Kidney epithelial cell (primary cell): ENCODE data around the gene LETM1. TPM values are rescaled to one million over a fixed set of nuclear protein-coding genes. Genes with fewer than 3 reads are reported as not detected.

ENCODE experiments used
- DNase-seq: peaks from one replicate; pipeline ENCODE4 v3.0.0-alpha.2; 2010; ENCODE audit warnings: low read depth
- H3K27me3 ChIP-seq: 2 replicates; pipeline ENCODE4 v1.6.0; 2011; ENCODE audit warnings: low read length; ENCODE audit not compliant: control insufficient read depth, insufficient read depth
- H3K36me3 ChIP-seq: 2 replicates; pipeline ENCODE4 v1.5.1; 2011; ENCODE audit warnings: low read length; ENCODE audit not compliant: control insufficient read depth, insufficient read depth
- H3K4me3 ChIP-seq: 2 replicates; pipeline ENCODE4 v1.5.1; 2011; ENCODE audit warnings: low read depth, mild to moderate bottlenecking, control low read depth, low read length
- total RNA-seq: library from RNA; depleted of rRNA; stranded (reverse); fragments of >200 nt; gene quantifications from 2 replicates; pipeline ENCODE4 v1.2.3, GENCODE V29; 2015
- TF ChIP-seq, protein P1 (sequence below): IDR thresholded peaks from 2 replicates; pipeline ENCODE4 v1.5.1; 2011; ENCODE audit warnings: mild to moderate bottlenecking, moderate library complexity, low read length, control low read depth, inconsistent platforms; ENCODE audit not compliant: insufficient read depth, poor library complexity, severe bottlenecking

LETM1 gene
- total RNA-seq, 1 donor from 2014 or later: 41.5 TPM

DNA sequence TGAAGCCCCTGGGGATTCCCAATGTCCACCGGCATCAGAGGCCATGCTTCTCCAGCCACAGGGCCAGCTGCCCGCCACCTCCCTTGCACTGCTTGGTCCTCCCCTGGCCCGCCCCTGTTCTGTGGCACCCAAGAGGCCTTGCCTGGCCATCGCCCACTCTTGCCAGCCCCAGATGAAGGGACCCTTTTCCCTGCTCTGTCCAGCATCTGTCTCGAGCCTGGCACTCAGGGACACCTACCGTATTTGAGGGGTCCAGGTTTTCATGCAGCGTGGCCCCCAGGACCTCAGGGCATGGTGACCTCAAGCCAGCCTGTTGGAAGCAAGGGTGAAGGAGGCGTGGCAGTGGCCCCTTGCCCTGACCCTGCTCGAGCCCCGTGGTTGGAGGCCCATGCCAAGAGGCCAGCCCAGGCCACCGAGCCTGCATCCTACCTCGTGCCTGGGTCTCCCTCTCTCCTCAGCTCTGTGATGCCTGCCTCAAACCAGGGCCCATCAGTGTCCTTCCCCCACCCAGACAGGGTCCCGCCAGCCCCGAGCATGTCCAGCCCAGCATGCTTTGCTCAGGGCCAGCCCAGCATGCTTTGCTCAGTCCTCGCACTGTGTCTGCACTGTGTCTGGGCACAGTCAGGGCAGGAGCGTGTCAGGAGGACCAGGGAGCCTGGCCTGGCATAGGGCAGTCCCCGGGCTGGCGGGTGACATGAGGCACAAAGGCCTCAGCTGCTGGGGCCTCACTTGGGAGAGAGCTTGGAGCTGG lies 77.1 kb downstream of the LETM1 start:
- Histone ChIP-seq H3K36me3 (no peaks in the 10 kb centered on the region), H3K27me3 (peaks cover 15% of the 10 kb centered on the region), H3K4me3 (no peak overlapping the region)
- no peak for DNase-seq
- TF ChIP-seq, protein P1, sequence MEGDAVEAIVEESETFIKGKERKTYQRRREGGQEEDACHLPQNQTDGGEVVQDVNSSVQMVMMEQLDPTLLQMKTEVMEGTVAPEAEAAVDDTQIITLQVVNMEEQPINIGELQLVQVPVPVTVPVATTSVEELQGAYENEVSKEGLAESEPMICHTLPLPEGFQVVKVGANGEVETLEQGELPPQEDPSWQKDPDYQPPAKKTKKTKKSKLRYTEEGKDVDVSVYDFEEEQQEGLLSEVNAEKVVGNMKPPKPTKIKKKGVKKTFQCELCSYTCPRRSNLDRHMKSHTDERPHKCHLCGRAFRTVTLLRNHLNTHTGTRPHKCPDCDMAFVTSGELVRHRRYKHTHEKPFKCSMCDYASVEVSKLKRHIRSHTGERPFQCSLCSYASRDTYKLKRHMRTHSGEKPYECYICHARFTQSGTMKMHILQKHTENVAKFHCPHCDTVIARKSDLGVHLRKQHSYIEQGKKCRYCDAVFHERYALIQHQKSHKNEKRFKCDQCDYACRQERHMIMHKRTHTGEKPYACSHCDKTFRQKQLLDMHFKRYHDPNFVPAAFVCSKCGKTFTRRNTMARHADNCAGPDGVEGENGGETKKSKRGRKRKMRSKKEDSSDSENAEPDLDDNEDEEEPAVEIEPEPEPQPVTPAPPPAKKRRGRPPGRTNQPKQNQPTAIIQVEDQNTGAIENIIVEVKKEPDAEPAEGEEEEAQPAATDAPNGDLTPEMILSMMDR: no peak

DNA sequence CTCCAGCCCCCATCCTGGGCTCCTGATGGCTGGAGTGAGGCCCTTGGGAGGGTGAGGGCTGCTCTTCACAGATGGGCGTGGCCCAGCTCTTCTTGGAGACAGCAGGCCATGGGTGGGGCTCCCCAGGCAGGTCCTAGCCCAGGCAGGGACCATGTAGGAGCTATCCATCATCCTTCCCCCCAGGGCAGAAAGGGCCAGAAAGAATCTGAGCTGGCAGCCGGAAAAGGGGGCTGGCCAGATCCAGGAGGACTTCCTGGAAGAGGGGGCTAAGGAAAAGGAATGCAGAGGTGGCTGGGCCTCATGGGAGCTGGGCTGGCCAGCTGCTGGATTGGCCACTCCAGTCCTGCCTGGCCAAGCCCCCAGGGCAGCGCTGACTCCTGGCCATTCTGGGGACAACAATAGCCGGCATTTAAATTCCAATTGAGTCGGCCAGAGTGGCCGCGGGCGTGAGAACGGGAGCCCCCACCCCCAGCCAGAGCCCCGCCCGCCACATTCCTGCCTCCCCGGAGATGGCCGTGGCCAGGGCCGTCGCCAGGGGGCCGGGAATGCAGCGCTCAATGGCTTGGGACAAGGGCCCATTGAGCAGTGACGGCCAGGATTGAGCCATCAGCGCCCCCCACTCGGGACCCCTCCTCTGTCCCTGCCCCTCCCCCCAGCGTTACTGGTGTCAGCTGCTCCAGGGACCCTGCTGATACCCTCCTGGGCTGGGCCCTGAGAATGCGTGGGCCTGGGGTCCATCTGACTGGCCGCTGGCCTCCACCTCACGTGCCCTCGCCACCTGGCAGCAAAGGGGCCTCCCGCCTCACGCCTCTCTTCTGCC lies 77.9 kb downstream of the LETM1 start:
- no peaks in the 10 kb centered on the region for H3K36me3 ChIP-seq
- no peak for DNase-seq
- TF ChIP-seq, protein P1: peak; percentile 26
- peaks cover 14% of the 10 kb centered on the region for H3K27me3 ChIP-seq
- no peak overlapping the region for H3K4me3 ChIP-seq

DNA sequence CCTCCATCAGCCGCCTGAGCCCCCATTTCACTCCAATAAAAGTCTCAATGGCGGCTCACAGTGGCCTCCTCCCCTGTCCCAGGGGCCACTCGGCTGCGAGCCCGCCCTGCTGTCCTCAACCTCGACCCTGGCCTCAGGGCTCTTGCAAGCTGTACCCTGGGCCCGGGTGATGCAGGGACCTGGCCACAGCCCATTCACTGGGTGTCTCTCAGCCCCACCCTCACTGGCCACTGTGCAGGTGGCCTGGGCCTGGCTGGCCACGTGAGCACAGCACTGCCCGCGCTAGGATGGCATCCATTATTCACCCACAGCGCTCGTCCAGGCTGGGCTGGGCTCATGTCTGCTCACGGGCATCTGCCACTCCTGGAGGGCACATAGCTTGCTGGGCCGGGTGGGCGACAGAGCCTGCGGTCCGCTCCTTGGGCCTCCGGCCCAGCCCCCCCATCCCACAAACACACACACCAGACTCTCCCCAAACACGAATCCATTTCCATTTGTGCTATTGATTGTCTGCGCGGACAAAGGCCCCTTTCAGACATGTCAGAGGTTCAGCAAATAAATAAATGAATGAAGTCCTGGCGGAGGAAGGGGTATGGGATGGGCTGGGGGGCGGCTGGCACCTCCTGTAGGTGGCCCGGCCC lies 79.3 kb downstream of the LETM1 start:
- no peak overlapping the region for H3K4me3 ChIP-seq
- H3K36me3 ChIP-seq: no peaks in the 10 kb centered on the region
- TF ChIP-seq, protein P1: no peak
- no peak for DNase-seq
- H3K27me3 ChIP-seq: peaks cover 13% of the 10 kb centered on the region

DNA sequence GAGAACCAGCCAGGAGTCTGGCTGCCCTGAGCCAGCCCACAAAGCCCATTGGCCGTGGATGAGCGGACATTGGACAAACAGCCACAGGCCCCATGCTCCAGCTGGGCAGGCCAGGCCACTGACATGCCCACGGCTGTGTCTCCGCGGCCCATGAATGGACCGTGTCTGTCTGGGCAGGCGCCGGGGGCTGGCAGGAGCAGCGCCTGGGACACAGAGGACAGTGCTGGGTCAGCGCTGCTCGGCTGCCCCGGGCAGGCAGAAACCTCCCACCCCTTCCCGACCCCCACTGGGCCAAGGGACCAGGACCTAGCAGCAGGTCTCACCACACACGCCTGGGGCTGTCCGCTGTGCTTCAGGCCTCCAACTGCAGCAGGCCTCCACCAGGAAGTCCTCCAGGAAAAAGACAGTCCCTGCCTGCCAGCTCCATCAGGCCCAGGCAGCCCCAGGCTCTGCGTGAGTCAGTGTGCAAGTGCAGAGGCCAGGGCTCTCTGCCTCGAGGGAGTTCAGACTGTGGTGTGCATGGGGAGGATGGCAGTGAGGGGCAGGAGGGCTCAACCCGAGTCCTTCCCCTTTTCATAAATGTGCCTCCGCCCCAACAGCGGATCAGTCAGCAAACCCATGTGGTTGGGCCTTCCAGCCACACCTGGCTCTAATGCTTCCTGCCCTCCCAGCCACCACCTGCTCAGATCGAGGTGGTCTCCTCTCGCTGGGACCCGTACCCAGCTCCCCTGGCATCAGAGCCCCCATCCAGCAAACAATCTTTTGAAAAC lies 80.0 kb downstream of the LETM1 start:
- Histone ChIP-seq H3K27me3 (peaks cover 20% of the 10 kb centered on the region), H3K4me3 (no peak overlapping the region), H3K36me3 (no peaks in the 10 kb centered on the region)
- TF ChIP-seq, protein P1: no peak
- no peak for DNase-seq

DNA sequence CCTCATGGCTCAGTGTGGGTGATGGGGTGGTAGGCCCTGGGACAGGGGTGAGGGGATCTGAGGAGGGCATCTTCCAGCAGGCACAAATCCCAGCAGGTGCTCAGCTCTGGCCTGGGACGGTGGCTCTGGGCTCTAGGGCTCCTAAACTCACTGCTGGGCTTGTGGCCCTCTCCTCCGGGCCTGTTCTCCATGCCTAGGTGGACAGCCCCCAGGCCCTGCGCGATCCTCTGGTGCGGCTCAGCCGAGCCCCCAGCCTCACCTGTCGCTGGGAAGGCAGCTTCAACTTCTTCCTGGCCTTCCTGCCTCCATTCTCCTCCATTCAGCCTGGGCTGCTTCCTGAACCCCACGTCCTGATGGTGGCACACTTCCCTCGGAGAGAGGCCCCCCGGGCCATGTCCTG lies 82.2 kb downstream of the LETM1 start:
- Histone ChIP-seq H3K27me3 (peaks cover 39% of the 10 kb centered on the region), H3K36me3 (no peaks in the 10 kb centered on the region), H3K4me3 (no peak overlapping the region)
- DNase-seq: no peak
- TF ChIP-seq, protein P1: no peak
